A172 (cell line): ENCODE results near the gene AGPAT4. TPM values are rescaled to one million over a fixed set of nuclear protein-coding genes. Genes with fewer than 3 reads are reported as not detected.
A peak's percentile ranks its signal among the peaks of the same experiment; 100 is the strongest.
"Not testable (repeated sequence)": the region's sequence is repeated elsewhere in the genome, so short reads cannot be mapped to it uniquely, and the experiment has no call there.

ENCODE experiments used
- DNase-seq: peaks from one replicate; pipeline ENCODE4 v3.0.0-alpha.2; 2015; ENCODE audit warnings: low spot score
- total RNA-seq: library from RNA; depleted of rRNA; stranded (reverse); fragments of >200 nt; shearing (Covaris generic); gene quantifications from 2 replicates; pipeline ENCODE4 v1.2.3, GENCODE V29; 2014

The AGPAT4 gene
- total RNA-seq, 1 experiment from 2014 or later = 4.4 TPM

GRCh38 chr6:161227004-161227960 is 46.6 kb downstream of the AGPAT4 start:
- DNase-seq = no peak

GRCh38 chr6:161226009-161226964 is 47.6 kb downstream of the AGPAT4 start:
- no peak for DNase-seq

- no peak for DNase-seq
These were observed 48.2 kb downstream of the AGPAT4 start for GRCh38 chr6:161225681-161226008.

- not testable (repeated sequence) for DNase-seq
These were observed 48.7 kb downstream of the AGPAT4 start for GRCh38 chr6:161224951-161225680.

- no peak for DNase-seq
These were observed 50.2 kb downstream of the AGPAT4 start for GRCh38 chr6:161223646-161224045.

GRCh38 chr6:161222706-161223234 is 51.1 kb downstream of the AGPAT4 start:
- no peak for DNase-seq

GRCh38 chr6:161220346-161220745 is 53.5 kb downstream of the AGPAT4 start:
- no peak for DNase-seq

- DNase-seq = no peak
These were observed 54.2 kb downstream of the AGPAT4 start for GRCh38 chr6:161219680-161220079.

- DNase-seq = no peak
These were observed 55.6 kb downstream of the AGPAT4 start for GRCh38 chr6:161218222-161218621.

GRCh38 chr6:161217628-161218027 is 56.2 kb downstream of the AGPAT4 start:
- no peak for DNase-seq

GRCh38 chr6:161216616-161217205 is 57.1 kb downstream of the AGPAT4 start:
- DNase-seq = no peak

- no peak for DNase-seq
These were observed 57.8 kb downstream of the AGPAT4 start for GRCh38 chr6:161215876-161216615.

- DNase-seq = peak; percentile 56
These were observed 58.7 kb downstream of the AGPAT4 start for GRCh38 chr6:161215193-161215592.

- DNase-seq = no peak
These were observed 59.1 kb downstream of the AGPAT4 start for GRCh38 chr6:161214722-161215121.

- DNase-seq = no peak
These were observed 61.0 kb downstream of the AGPAT4 start for GRCh38 chr6:161212902-161213301.

- DNase-seq = no peak
These were observed 62.4 kb downstream of the AGPAT4 start for GRCh38 chr6:161211380-161212035.

GRCh38 chr6:161210857-161211256 is 63.0 kb downstream of the AGPAT4 start:
- DNase-seq = no peak

- no peak for DNase-seq
These were observed 66.7 kb downstream of the AGPAT4 start for GRCh38 chr6:161207200-161207599.

- no peak for DNase-seq
These were observed 68.8 kb downstream of the AGPAT4 start for GRCh38 chr6:161204866-161205557.
